Nephron progenitor cell (in vitro differentiated cells): ENCODE results near the gene ART1.
"Not testable (repeated sequence)": the region's sequence is repeated elsewhere in the genome, so short reads cannot be mapped to it uniquely, and the experiment has no call there.

Source experiments
- DNase-seq: peaks from one replicate; pipeline ENCODE4 v3.0.0; 2021
- H3K27ac Mint-ChIP-seq: 2 replicates; pipeline ENCODE4 v1.8.0; 2021; ENCODE audit warnings: mild to moderate bottlenecking, moderate library complexity, mixed read lengths
- H3K27me3 Mint-ChIP-seq: 2 replicates; pipeline ENCODE4 v1.8.0; 2021; ENCODE audit warnings: mild to moderate bottlenecking, low read depth, mixed read lengths; ENCODE audit not compliant: poor library complexity
- H3K36me3 Mint-ChIP-seq: 2 replicates; pipeline ENCODE4 v1.8.0; 2021; ENCODE audit warnings: low read depth, mixed read lengths
- H3K4me1 Mint-ChIP-seq: 2 replicates; pipeline ENCODE4 v1.8.0; 2021; ENCODE audit warnings: mixed read lengths
- H3K4me3 Mint-ChIP-seq: 2 replicates; pipeline ENCODE4 v1.8.0; 2021; ENCODE audit warnings: mild to moderate bottlenecking, moderate library complexity, mixed read lengths
- H3K9me3 Mint-ChIP-seq: 2 replicates; pipeline ENCODE4 v1.8.0; 2021; ENCODE audit warnings: mild to moderate bottlenecking, moderate library complexity, mixed read lengths
- TF ChIP-seq, protein P1 (sequence below): fragments of 200-600 bp; sonication (generic); IDR thresholded peaks from 2 replicates; pipeline ENCODE4 v1.5.0; 2021; ENCODE audit warnings: antibody characterized with exemption

Gene ART1

DNA sequence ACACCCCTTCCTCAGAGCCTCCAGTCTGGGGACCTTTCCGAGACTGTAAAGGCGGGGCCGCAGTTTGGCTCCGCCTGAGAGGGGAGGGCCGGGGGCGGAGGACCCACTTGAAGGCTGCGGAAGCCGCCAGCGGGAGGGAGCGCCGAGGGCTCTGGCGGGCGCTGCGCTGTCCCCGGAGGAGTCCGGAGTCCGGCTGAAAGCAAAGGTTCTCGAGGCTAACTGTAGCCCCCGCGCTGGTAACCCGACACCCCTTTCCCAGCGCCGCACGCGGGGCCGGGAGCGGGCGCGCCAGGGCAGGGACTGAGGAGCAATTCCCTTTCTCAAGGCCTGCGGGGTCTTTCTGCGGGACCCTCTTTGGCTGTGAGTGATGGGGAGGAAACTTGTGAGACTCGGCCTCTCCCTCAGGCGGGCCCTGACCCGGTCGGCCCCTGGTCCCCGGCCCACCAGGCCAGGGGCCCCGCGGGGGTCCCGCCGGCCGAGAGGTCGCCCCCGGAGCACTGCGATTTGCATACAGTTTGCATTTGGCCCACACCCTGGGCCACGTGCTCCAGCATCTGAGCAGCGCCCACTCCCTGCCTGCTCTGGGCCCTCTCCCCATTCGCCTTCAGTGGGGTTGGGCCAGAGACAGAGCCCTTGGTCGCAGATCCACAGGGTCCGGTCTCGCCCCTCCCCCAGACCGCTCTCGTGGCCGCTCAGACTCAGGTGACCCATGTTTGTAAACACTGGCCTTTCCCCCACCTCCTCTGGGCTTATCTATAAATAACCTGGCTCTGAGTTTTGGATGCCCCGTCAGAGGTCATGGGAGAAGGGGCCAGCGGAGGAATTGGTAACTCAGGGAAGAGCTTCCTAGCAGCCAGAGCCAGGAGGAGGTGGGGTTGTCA lies 2.6 kb upstream of the ART1 start:
- peak; percentile 97 for DNase-seq
- Mint-ChIP-seq H3K4me1 (peaks cover 63% of the 10 kb centered on the region), H3K27ac (peak overlapping the region; percentile 98)

DNA sequence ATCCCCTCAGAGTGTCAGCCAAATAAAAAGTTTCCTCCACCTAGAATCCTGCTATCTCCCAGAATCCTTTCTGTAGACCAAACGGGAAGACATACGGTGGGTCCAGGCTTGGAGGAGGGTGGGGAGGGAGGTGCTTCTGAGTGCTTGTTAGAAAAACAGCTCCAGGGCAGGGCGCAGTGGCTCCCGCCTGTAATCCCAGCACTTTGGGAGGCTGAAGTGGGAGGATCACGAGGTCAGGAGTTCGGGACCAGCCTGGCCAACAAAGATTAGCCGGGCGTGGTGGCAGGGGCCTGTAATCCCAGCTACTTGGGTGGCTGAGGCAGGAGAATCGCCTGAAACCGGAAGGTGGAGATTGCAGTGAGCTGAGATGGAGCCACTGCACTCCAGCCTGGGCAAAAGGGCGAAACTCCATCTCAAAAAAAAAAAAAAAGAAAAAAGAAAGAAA lies 1.8 kb upstream of the ART1 start:
- DNase-seq: peak; percentile 21
- H3K36me3 Mint-ChIP-seq: peaks cover 18% of the 10 kb centered on the region
- peak overlapping the region; percentile 83 for H3K4me3 Mint-ChIP-seq
- H3K27me3 Mint-ChIP-seq: not testable (repeated sequence)
- peak overlapping the region; percentile 98 for H3K27ac Mint-ChIP-seq
- peaks cover 65% of the 10 kb centered on the region for H3K4me1 Mint-ChIP-seq
- H3K9me3 Mint-ChIP-seq: peaks cover 19% of the 10 kb centered on the region

More for the DNA sequence above, 2.6 kb upstream of the ART1 start:
- peak overlapping the region; percentile 89 for H3K4me3 Mint-ChIP-seq
- peaks cover 19% of the 10 kb centered on the region for H3K9me3 Mint-ChIP-seq
- H3K27me3 Mint-ChIP-seq: peaks cover 2% of the 10 kb centered on the region
- peaks cover 18% of the 10 kb centered on the region for H3K36me3 Mint-ChIP-seq
- TF ChIP-seq, protein P1, sequence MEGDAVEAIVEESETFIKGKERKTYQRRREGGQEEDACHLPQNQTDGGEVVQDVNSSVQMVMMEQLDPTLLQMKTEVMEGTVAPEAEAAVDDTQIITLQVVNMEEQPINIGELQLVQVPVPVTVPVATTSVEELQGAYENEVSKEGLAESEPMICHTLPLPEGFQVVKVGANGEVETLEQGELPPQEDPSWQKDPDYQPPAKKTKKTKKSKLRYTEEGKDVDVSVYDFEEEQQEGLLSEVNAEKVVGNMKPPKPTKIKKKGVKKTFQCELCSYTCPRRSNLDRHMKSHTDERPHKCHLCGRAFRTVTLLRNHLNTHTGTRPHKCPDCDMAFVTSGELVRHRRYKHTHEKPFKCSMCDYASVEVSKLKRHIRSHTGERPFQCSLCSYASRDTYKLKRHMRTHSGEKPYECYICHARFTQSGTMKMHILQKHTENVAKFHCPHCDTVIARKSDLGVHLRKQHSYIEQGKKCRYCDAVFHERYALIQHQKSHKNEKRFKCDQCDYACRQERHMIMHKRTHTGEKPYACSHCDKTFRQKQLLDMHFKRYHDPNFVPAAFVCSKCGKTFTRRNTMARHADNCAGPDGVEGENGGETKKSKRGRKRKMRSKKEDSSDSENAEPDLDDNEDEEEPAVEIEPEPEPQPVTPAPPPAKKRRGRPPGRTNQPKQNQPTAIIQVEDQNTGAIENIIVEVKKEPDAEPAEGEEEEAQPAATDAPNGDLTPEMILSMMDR: no peak

GRCh38 chr11:3645552-3645951 lies 624 bp downstream of the ART1 start:
- peaks cover 32% of the 10 kb centered on the region for H3K9me3 Mint-ChIP-seq
- H3K36me3 Mint-ChIP-seq: peaks cover 6% of the 10 kb centered on the region
- no peak overlapping the region for H3K4me3 Mint-ChIP-seq
- DNase-seq: no peak
- TF ChIP-seq, protein P1: no peak
- H3K27ac Mint-ChIP-seq: no peak overlapping the region
- H3K4me1 Mint-ChIP-seq: peaks cover 80% of the 10 kb centered on the region
- H3K27me3 Mint-ChIP-seq: peaks cover 3% of the 10 kb centered on the region

GRCh38 chr11:3648843-3649242 lies 3.9 kb downstream of the ART1 start:
- H3K36me3 Mint-ChIP-seq, DNase-seq, H3K27me3 Mint-ChIP-seq: not testable (repeated sequence)
- H3K4me1 Mint-ChIP-seq: peaks cover 67% of the 10 kb centered on the region
- H3K9me3 Mint-ChIP-seq: peaks cover 26% of the 10 kb centered on the region
- peak overlapping the region; percentile 44 for H3K4me3 Mint-ChIP-seq
- H3K27ac Mint-ChIP-seq: peak overlapping the region; percentile 52

- H3K36me3 Mint-ChIP-seq, H3K27me3 Mint-ChIP-seq, DNase-seq: not testable (repeated sequence)
- Mint-ChIP-seq H3K9me3 (peaks cover 21% of the 10 kb centered on the region), H3K27ac (peak overlapping the region; percentile 52), H3K4me3 (peak overlapping the region; percentile 44), H3K4me1 (peaks cover 64% of the 10 kb centered on the region)
Measured at GRCh38 chr11:3649374-3649773, 4.4 kb downstream of the ART1 start.

GRCh38 chr11:3652514-3652913 lies 7.6 kb downstream of the ART1 start:
- not testable (repeated sequence) for H3K36me3 Mint-ChIP-seq, H3K27me3 Mint-ChIP-seq, DNase-seq, H3K4me3 Mint-ChIP-seq
- Mint-ChIP-seq H3K27ac (peak overlapping the region; percentile 30), H3K4me1 (peaks cover 37% of the 10 kb centered on the region), H3K9me3 (peaks cover 13% of the 10 kb centered on the region)

DNA sequence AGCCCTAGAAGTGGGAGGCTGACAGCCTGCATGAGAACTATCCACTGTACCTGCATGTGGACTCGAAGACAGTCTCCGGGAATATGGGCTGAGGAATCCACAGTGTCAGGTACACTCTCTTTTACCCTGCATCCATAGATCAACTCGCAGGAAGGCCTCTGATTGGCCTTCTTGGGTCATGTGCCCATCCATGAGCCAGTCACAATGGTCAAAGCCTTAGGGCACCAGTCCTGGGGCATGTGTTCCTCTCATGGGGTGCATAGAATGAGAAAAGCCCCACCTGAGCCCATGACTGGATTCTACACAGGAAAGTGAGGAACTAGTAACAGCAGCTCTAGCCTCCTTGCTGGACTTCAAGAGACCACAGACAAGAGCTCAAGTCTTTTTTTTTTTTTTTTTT lies 10.6 kb downstream of the ART1 start:
- no peak for DNase-seq
- Mint-ChIP-seq H3K27me3 (peaks cover 5% of the 10 kb centered on the region), H3K36me3 (no peaks in the 10 kb centered on the region), H3K27ac (no peak overlapping the region), H3K9me3 (peaks cover 7% of the 10 kb centered on the region), H3K4me3 (no peak overlapping the region), H3K4me1 (peaks cover 7% of the 10 kb centered on the region)
- TF ChIP-seq, protein P1: no peak

DNA sequence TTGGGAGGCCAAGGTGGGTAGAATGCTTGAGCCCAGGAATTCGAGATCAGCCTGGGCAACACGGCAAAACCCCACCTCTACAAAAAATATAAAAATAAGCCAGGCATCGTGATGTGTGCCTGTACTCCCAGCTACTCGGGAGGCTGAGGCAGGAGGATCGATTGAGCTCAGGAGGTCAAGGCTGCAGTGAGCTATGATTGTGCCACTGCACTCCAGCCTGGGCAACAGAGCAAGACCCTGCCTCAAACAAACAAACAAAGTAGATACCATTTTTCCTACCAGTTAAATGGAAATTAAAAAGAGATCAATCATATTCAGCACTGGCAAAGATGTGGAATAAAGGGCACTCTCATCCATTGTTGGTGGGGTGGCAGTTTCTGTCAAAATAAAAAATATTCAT lies 12.4 kb downstream of the ART1 start:
- H3K9me3 Mint-ChIP-seq: not testable (repeated sequence)

More for the DNA sequence above, 12.4 kb downstream of the ART1 start:
- not testable (repeated sequence) for H3K4me3 Mint-ChIP-seq, H3K36me3 Mint-ChIP-seq, H3K27me3 Mint-ChIP-seq, H3K4me1 Mint-ChIP-seq, H3K27ac Mint-ChIP-seq, DNase-seq
